SK-N-SH treated with all-trans-retinoic acid at 6 μM for 48 hours (cell line): ENCODE data around the gene ARHGAP24.
A peak's percentile ranks its signal among the peaks of the same experiment; 100 is the strongest.

ENCODE experiments used
- ATAC-seq: fragments of 200-7000 bp; cut with Tn5 transposase; 3 replicates; pipeline ENCODE4 v1.9.1; 2020; ENCODE audit warnings: mild to moderate bottlenecking, moderate library complexity
- ARNTL ChIP-seq: fragments of 450-650 bp; formaldehyde crosslinking; IDR thresholded peaks from 2 replicates; pipeline ENCODE4 v1.5.0; 2020; ENCODE audit warnings: low read depth, mild to moderate bottlenecking, moderate library complexity, borderline replicate concordance
- BACH2 ChIP-seq: fragments of 250-450 bp; sonication (Bioruptor Pico); IDR thresholded peaks from 2 replicates; pipeline ENCODE4 v1.9.0; 2021; ENCODE audit warnings: mild to moderate bottlenecking, borderline replicate concordance
- CSDC2 ChIP-seq: fragments of 250-450 bp; sonication (Bioruptor Pico); IDR thresholded peaks from 2 replicates; pipeline ENCODE4 v1.5.0; 2020; ENCODE audit warnings: mild to moderate bottlenecking, moderate library complexity
- ESRRG ChIP-seq: fragments of 250-450 bp; sonication (Bioruptor Pico); IDR thresholded peaks from 2 replicates; pipeline ENCODE4 v1.6.1; 2021; ENCODE audit warnings: mild to moderate bottlenecking
- ISL1 ChIP-seq: fragments of 250-450 bp; sonication (Bioruptor Pico); IDR thresholded peaks from 2 replicates; pipeline ENCODE4 v2.1.2; 2022; ENCODE audit warnings: mild to moderate bottlenecking, moderate library complexity
- OSR1 ChIP-seq: fragments of 250-450 bp; sonication (Bioruptor Pico); IDR thresholded peaks from 2 replicates; pipeline ENCODE4 v1.8.0; 2022; ENCODE audit warnings: moderate library complexity, mild to moderate bottlenecking, inconsistent platforms
- PPARA ChIP-seq: fragments of 250-450 bp; sonication (Bioruptor Pico); IDR thresholded peaks from 2 replicates; pipeline ENCODE4 v1.5.0; 2020; ENCODE audit warnings: mild to moderate bottlenecking, borderline replicate concordance
- RARB ChIP-seq: fragments of 250-450 bp; sonication (Bioruptor Pico); IDR thresholded peaks from 2 replicates; pipeline ENCODE4 v1.8.0; 2021; ENCODE audit warnings: mild to moderate bottlenecking, moderate library complexity
- SNAI2 ChIP-seq: fragments of 250-450 bp; sonication (Bioruptor Pico); IDR thresholded peaks from 2 replicates; pipeline ENCODE4 v1.5.0; 2020; ENCODE audit warnings: mild to moderate bottlenecking, moderate library complexity
- TCF4 ChIP-seq: fragments of 250-450 bp; sonication (Bioruptor Pico); IDR thresholded peaks from 2 replicates; pipeline ENCODE4 v1.8.0; 2021; ENCODE audit warnings: mild to moderate bottlenecking, moderate library complexity, borderline replicate concordance
- ZC3H10 ChIP-seq: fragments of 250-450 bp; sonication (Bioruptor Pico); IDR thresholded peaks from 2 replicates; pipeline ENCODE4 v1.5.1; 2021; ENCODE audit warnings: mild to moderate bottlenecking, moderate library complexity
- ZFP3 ChIP-seq: fragments of 250-450 bp; sonication (Bioruptor Pico); IDR thresholded peaks from 2 replicates; pipeline ENCODE4 v1.5.0; 2020; ENCODE audit warnings: mild to moderate bottlenecking, moderate library complexity
- ZFP30 ChIP-seq: fragments of 450-650 bp; formaldehyde crosslinking; IDR thresholded peaks from 2 replicates; pipeline ENCODE4 v1.5.0; 2022; ENCODE audit warnings: mild to moderate bottlenecking, moderate library complexity
- ZNF565 ChIP-seq: fragments of 450-650 bp; formaldehyde crosslinking; conservative IDR thresholded peaks from 2 replicates; pipeline ENCODE4 v1.5.0; 2020; ENCODE audit warnings: low read depth, mild to moderate bottlenecking, moderate library complexity
- ZNF70 ChIP-seq: fragments of 450-650 bp; formaldehyde crosslinking; IDR thresholded peaks from 2 replicates; pipeline ENCODE4 v1.5.0; 2020; ENCODE audit warnings: mild to moderate bottlenecking, moderate library complexity
- ZNF8 ChIP-seq: fragments of 450-650 bp; formaldehyde crosslinking; IDR thresholded peaks from 2 replicates; pipeline ENCODE4 v1.5.0; 2020; ENCODE audit warnings: mild to moderate bottlenecking, moderate library complexity
- TF ChIP-seq, protein P1 (sequence below): fragments of 250-450 bp; sonication (Bioruptor Pico); IDR thresholded peaks from 2 replicates; pipeline ENCODE4 v1.8.0; 2020; ENCODE audit warnings: mild to moderate bottlenecking, moderate library complexity, borderline replicate concordance
- TF ChIP-seq, protein P2 (sequence below): fragments of 250-450 bp; sonication (Bioruptor Pico); IDR thresholded peaks from 2 replicates; pipeline ENCODE4 v1.5.1; 2020; ENCODE audit warnings: low read depth, mild to moderate bottlenecking, moderate library complexity
- TF ChIP-seq, protein P3 (sequence below): fragments of 250-450 bp; sonication (Bioruptor Pico); IDR thresholded peaks from 2 replicates; pipeline ENCODE4 v1.5.1; 2021; ENCODE audit warnings: mild to moderate bottlenecking, moderate library complexity
- TF ChIP-seq, protein P4 (sequence below): fragments of 250-450 bp; sonication (Bioruptor Pico); IDR thresholded peaks from 2 replicates; pipeline ENCODE4 v1.8.0; 2021; ENCODE audit warnings: low read depth, mild to moderate bottlenecking, moderate library complexity, borderline replicate concordance
- TF ChIP-seq, protein P5 (sequence below): fragments of 250-450 bp; sonication (Bioruptor Pico); IDR thresholded peaks from 2 replicates; pipeline ENCODE4 v1.5.0; 2020; ENCODE audit warnings: mild to moderate bottlenecking, moderate library complexity

Gene ARHGAP24

DNA sequence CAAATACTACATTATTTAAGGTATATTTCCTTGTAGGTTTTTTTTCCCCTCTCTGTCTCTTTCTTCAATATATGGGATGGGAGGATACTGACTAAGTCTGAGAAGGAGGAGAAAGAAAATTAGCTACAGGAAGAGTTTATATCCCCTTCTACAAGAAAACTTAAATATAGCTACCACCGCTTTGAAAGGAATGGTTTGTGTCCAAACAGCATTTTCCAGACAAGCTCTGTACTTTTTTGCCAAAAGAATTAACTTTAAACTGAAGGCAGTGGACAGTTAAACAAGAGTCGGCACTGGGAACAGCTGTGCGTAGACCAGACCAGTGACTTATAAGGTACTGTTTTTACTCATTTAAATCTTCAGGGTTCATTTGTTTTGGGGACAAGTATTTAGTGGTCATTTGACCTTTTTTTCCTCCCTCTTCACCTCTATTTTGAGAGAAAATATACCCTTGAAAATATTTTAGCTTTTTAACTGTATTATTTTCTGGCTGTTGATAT, 303.7 kb downstream of the ARHGAP24 start:
- TF ChIP-seq, protein P1, sequence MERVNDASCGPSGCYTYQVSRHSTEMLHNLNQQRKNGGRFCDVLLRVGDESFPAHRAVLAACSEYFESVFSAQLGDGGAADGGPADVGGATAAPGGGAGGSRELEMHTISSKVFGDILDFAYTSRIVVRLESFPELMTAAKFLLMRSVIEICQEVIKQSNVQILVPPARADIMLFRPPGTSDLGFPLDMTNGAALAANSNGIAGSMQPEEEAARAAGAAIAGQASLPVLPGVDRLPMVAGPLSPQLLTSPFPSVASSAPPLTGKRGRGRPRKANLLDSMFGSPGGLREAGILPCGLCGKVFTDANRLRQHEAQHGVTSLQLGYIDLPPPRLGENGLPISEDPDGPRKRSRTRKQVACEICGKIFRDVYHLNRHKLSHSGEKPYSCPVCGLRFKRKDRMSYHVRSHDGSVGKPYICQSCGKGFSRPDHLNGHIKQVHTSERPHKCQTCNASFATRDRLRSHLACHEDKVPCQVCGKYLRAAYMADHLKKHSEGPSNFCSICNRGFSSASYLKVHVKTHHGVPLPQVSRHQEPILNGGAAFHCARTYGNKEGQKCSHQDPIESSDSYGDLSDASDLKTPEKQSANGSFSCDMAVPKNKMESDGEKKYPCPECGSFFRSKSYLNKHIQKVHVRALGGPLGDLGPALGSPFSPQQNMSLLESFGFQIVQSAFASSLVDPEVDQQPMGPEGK (CRISPR knock-in tag) = no peak
- TF ChIP-seq TCF4 (CRISPR knock-in tag) (no peak), CSDC2 (CRISPR knock-in tag) (no peak), ESRRG (CRISPR knock-in tag) (no peak), ZNF70 (CRISPR knock-in tag) (no peak), ISL1 (CRISPR knock-in tag) (no peak), PPARA (CRISPR knock-in tag) (no peak), ZNF565 (CRISPR knock-in tag) (no peak), RARB (CRISPR knock-in tag) (no peak), ZFP30 (CRISPR knock-in tag) (no peak), ZNF8 (CRISPR knock-in tag) (no peak)
- TF ChIP-seq, protein P2, sequence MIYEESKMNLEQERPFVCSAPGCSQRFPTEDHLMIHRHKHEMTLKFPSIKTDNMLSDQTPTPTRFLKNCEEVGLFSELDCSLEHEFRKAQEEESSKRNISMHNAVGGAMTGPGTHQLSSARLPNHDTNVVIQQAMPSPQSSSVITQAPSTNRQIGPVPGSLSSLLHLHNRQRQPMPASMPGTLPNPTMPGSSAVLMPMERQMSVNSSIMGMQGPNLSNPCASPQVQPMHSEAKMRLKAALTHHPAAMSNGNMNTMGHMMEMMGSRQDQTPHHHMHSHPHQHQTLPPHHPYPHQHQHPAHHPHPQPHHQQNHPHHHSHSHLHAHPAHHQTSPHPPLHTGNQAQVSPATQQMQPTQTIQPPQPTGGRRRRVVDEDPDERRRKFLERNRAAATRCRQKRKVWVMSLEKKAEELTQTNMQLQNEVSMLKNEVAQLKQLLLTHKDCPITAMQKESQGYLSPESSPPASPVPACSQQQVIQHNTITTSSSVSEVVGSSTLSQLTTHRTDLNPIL (CRISPR knock-in tag) = no peak
- TF ChIP-seq, protein P3, sequence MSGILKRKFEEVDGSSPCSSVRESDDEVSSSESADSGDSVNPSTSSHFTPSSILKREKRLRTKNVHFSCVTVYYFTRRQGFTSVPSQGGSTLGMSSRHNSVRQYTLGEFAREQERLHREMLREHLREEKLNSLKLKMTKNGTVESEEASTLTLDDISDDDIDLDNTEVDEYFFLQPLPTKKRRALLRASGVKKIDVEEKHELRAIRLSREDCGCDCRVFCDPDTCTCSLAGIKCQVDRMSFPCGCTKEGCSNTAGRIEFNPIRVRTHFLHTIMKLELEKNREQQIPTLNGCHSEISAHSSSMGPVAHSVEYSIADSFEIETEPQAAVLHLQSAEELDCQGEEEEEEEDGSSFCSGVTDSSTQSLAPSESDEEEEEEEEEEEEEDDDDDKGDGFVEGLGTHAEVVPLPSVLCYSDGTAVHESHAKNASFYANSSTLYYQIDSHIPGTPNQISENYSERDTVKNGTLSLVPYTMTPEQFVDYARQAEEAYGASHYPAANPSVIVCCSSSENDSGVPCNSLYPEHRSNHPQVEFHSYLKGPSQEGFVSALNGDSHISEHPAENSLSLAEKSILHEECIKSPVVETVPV (CRISPR knock-in tag) = no peak
- TF ChIP-seq, protein P4, sequence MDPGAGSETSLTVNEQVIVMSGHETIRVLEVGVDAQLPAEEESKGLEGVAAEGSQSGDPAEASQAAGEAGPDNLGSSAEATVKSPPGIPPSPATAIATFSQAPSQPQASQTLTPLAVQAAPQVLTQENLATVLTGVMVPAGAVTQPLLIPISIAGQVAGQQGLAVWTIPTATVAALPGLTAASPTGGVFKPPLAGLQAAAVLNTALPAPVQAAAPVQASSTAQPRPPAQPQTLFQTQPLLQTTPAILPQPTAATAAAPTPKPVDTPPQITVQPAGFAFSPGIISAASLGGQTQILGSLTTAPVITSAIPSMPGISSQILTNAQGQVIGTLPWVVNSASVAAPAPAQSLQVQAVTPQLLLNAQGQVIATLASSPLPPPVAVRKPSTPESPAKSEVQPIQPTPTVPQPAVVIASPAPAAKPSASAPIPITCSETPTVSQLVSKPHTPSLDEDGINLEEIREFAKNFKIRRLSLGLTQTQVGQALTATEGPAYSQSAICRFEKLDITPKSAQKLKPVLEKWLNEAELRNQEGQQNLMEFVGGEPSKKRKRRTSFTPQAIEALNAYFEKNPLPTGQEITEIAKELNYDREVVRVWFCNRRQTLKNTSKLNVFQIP (CRISPR knock-in tag) = no peak
- TF ChIP-seq, protein P5, sequence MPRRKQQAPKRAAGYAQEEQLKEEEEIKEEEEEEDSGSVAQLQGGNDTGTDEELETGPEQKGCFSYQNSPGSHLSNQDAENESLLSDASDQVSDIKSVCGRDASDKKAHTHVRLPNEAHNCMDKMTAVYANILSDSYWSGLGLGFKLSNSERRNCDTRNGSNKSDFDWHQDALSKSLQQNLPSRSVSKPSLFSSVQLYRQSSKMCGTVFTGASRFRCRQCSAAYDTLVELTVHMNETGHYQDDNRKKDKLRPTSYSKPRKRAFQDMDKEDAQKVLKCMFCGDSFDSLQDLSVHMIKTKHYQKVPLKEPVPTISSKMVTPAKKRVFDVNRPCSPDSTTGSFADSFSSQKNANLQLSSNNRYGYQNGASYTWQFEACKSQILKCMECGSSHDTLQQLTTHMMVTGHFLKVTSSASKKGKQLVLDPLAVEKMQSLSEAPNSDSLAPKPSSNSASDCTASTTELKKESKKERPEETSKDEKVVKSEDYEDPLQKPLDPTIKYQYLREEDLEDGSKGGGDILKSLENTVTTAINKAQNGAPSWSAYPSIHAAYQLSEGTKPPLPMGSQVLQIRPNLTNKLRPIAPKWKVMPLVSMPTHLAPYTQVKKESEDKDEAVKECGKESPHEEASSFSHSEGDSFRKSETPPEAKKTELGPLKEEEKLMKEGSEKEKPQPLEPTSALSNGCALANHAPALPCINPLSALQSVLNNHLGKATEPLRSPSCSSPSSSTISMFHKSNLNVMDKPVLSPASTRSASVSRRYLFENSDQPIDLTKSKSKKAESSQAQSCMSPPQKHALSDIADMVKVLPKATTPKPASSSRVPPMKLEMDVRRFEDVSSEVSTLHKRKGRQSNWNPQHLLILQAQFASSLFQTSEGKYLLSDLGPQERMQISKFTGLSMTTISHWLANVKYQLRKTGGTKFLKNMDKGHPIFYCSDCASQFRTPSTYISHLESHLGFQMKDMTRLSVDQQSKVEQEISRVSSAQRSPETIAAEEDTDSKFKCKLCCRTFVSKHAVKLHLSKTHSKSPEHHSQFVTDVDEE (CRISPR knock-in tag) = no peak
- ATAC-seq = peak; percentile 77

DNA sequence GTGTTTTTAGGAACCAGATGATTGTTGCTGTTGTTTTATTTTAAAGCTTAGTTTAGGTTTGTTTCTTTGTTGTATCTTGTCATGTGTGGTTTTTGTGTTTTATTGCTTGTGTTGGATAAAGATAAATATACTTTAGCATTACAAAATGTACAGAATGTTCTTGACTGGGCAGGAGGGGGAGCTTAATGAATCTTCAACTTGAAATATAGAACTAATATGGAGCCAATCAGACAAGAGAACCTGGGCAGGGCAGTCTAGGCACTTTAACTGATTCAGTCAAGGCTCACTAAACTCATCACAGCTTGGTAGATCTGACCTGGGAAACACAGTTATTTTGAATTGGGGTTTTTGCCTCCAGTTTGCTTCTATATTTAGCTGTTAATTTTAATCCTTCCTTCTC, 304.2 kb downstream of the ARHGAP24 start:
- ATAC-seq = peak; percentile 72
- TF ChIP-seq CSDC2 (CRISPR knock-in tag) = no peak
- no peak for TF ChIP-seq ARNTL (CRISPR knock-in tag)
- TF ChIP-seq SNAI2 (CRISPR knock-in tag) = no peak
- TF ChIP-seq OSR1 = no peak
- TF ChIP-seq TCF4 (CRISPR knock-in tag) = no peak
- TF ChIP-seq BACH2 (CRISPR knock-in tag) = no peak

DNA sequence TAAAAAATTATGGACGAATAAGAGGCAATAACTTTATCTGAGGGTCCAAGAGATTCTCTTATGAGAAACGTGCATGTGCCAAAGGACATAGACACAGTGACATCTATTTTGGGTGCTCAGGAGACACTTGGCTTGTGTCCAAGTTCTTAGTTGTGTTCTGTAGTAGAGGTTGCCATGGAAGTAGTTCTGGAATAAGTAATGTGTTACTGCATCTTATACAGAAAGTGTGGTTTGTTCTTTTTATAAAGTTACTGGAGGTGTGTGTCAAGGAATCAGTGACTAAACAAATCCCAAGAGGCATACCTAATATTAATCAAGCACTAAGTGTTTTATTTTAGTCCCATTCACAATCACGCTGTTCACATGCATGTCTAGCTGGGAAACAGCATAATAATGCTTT, 305.7 kb downstream of the ARHGAP24 start:
- ATAC-seq = no peak
- TF ChIP-seq SNAI2 (CRISPR knock-in tag) (no peak), ZFP30 (CRISPR knock-in tag) (no peak), ZNF565 (CRISPR knock-in tag) (no peak), ZC3H10 (no peak), TCF4 (CRISPR knock-in tag) (no peak), BACH2 (CRISPR knock-in tag) (no peak), ESRRG (CRISPR knock-in tag) (no peak), ARNTL (CRISPR knock-in tag) (no peak), ZFP3 (no peak), CSDC2 (CRISPR knock-in tag) (no peak), PPARA (CRISPR knock-in tag) (no peak), ZNF8 (CRISPR knock-in tag) (no peak)
- TF ChIP-seq, protein P5 (CRISPR knock-in tag) = no peak
- TF ChIP-seq, protein P2 (CRISPR knock-in tag) = no peak
- TF ChIP-seq, protein P3 (CRISPR knock-in tag) = no peak
